Naive thymus-derived CD4-positive, alpha-beta T cell (primary cell): ENCODE results near the gene WNT4. TPM values are rescaled to one million over a fixed set of nuclear protein-coding genes. Genes with fewer than 3 reads are reported as not detected.

Experiments
- ATAC-seq: fragments of 150-1000 bp; cut with Tn5 transposase; 2 replicates; pipeline ENCODE4 v1.10.0; 2021; ENCODE audit warnings: mild to moderate bottlenecking, moderate library complexity
- CTCF ChIA-PET: fragments of 350-600 bp; sonication (Branson Sonifier 250); formaldehyde crosslinking; loops from one replicate; lab custom pipeline; 2021; ENCODE audit warnings: antibody characterized with exemption; lab: Charles Lee
- POLR2A ChIA-PET: fragments of 350-600 bp; sonication (Branson Sonifier 250); formaldehyde crosslinking; loops from one replicate; lab custom pipeline; 2021; ENCODE audit warnings: antibody characterized with exemption, inconsistent platforms; lab: Charles Lee
- DNase-seq, 9 donors: peaks; one replicate each; pipeline versions ENCODE4 v3.0.0 to v3.0.0-alpha.2; 2020 to 2022; ENCODE audit warnings: mixed read lengths in 1 of 9
- H3K27ac ChIP-seq: one replicate; pipeline ENCODE4 v1.7.0; 2013; ENCODE audit warnings: mild to moderate bottlenecking, low read depth, low read length, moderate library complexity
- H3K27me3 ChIP-seq, 2 donors: one replicate each; pipeline ENCODE4 v1.7.0; 2013; ENCODE audit warnings: low read length in 2 of 2, mild to moderate bottlenecking in 2 of 2, moderate library complexity in 2 of 2; ENCODE audit not compliant: control insufficient read depth in 2 of 2, insufficient read depth in 2 of 2
- H3K36me3 ChIP-seq, 3 experiments: 1 replicate in 2 of 3; 2 replicates in 1 of 3; pipeline ENCODE4 v1.7.0; 2013; ENCODE audit warnings: low read length in 3 of 3, mild to moderate bottlenecking in 3 of 3, moderate library complexity in 1 of 3; ENCODE audit not compliant: insufficient read depth in 3 of 3, control insufficient read depth in 2 of 3
- H3K4me1 ChIP-seq, 2 donors: one replicate each; pipeline ENCODE4 v1.7.0; 2013; ENCODE audit warnings: low read length in 2 of 2, mild to moderate bottlenecking in 2 of 2, moderate library complexity in 1 of 2; ENCODE audit not compliant: control insufficient read depth in 2 of 2, insufficient read depth in 2 of 2
- H3K4me3 ChIP-seq: 2 replicates; pipeline ENCODE4 v1.7.0; 2013; ENCODE audit warnings: mild to moderate bottlenecking, low read length
- H3K9me3 ChIP-seq, 3 experiments: 1 replicate in 2 of 3; 2 replicates in 1 of 3; pipeline ENCODE4 v1.7.0; 2013; ENCODE audit warnings: low read length in 3 of 3; ENCODE audit not compliant: control insufficient read depth in 2 of 3
- H3K27ac Mint-ChIP-seq, 9 donors: one replicate each; pipeline ENCODE4 v1.8.0; 2020 to 2022; ENCODE audit warnings: mixed read lengths in 9 of 9, mild to moderate bottlenecking in 8 of 9, moderate library complexity in 5 of 9, inconsistent platforms in 2 of 9
- H3K27me3 Mint-ChIP-seq, 5 donors: one replicate each; pipeline ENCODE4 v1.8.0; 2021 to 2022; ENCODE audit warnings: mixed read lengths in 5 of 5, mild to moderate bottlenecking in 1 of 5
- H3K36me3 Mint-ChIP-seq, 5 donors: one replicate each; pipeline ENCODE4 v1.8.0; 2020 to 2022; ENCODE audit warnings: mixed read lengths in 5 of 5, mild to moderate bottlenecking in 3 of 5, inconsistent platforms in 1 of 5
- H3K4me1 Mint-ChIP-seq, 7 donors: one replicate each; pipeline ENCODE4 v1.8.0; 2020 to 2022; ENCODE audit warnings: mixed read lengths in 7 of 7, mild to moderate bottlenecking in 3 of 7, inconsistent platforms in 1 of 7
- H3K4me3 Mint-ChIP-seq, 10 donors: one replicate each; pipeline ENCODE4 v1.8.0; 2020 to 2022; ENCODE audit warnings: mild to moderate bottlenecking in 10 of 10, mixed read lengths in 10 of 10, moderate library complexity in 6 of 10, inconsistent platforms in 2 of 10
- H3K9me3 Mint-ChIP-seq, 11 donors: one replicate each; pipeline ENCODE4 v1.8.0; 2020 to 2022; ENCODE audit warnings: mixed read lengths in 11 of 11, mild to moderate bottlenecking in 4 of 11, inconsistent platforms in 1 of 11, moderate library complexity in 1 of 11
- intact Hi-C, 2 donors: fragments of 100-400 bp; cut with micrococcal nuclease; formaldehyde crosslinking; loops; one replicate each; pipeline ENCODE4 v1.15.1; 2023
- polyA plus RNA-seq, 2 donors: library from polyadenylated mRNA; unstranded; fragments of 300-500 nt; fragmentation: Illumina TruSeq; gene quantifications; one replicate each; pipeline ENCODE4 v1.2.3, GENCODE V29; 2021
- total RNA-seq, 6 experiments: library from RNA in 5 of 6; stranded (reverse) in 5 of 6; gene quantifications; 1 replicate in 5 of 6; 2 replicates in 1 of 6; pipeline ENCODE4 v1.2.3 and lab custom pipeline; 2021 to 2026

The WNT4 gene
- total and polyA plus RNA-seq, 7 experiments from 2014 or later = 0.05 TPM; not detected in 6

GRCh38 chr1:22176258-22176657 is 33.4 kb upstream of the WNT4 start:
- H3K36me3 Mint-ChIP-seq = no peaks in the 10 kb centered on the region
- peaks cover 0 to 10% (median 0%) of the 10 kb centered on the region in 5 donors for H3K27me3 Mint-ChIP-seq
- no peak overlapping the region for H3K4me3 Mint-ChIP-seq
- no peak overlapping the region for H3K27ac ChIP-seq
- H3K4me3 ChIP-seq = no peak overlapping the region
- DNase-seq = no peak
- H3K4me1 Mint-ChIP-seq = peaks cover 0 to 8% (median 4%) of the 10 kb centered on the region in 7 donors
- peaks cover 0 to 2% (median 0%) of the 10 kb centered on the region in 11 donors for H3K9me3 Mint-ChIP-seq
- intact Hi-C loops = no loop called here
- H3K9me3 ChIP-seq = no peaks in the 10 kb centered on the region
- no peak overlapping the region for H3K27ac Mint-ChIP-seq
- no peak for ATAC-seq
- no peaks in the 10 kb centered on the region for H3K4me1 ChIP-seq
- CTCF ChIA-PET = no interaction called here
- no peaks in the 10 kb centered on the region for H3K27me3 ChIP-seq
- POLR2A ChIA-PET = no interaction called here
- H3K36me3 ChIP-seq = no peaks in the 10 kb centered on the region

- H3K27ac Mint-ChIP-seq = no peak overlapping the region
Observed at GRCh38 chr1:22174446-22175220, 31.7 kb upstream of the WNT4 start.

GRCh38 chr1:22171951-22172715 is 29.2 kb upstream of the WNT4 start:
- Histone ChIP-seq H3K36me3 (no peaks in the 10 kb centered on the region), H3K4me3 (no peak overlapping the region), H3K27me3 (no peaks in the 10 kb centered on the region), H3K4me1 (no peaks in the 10 kb centered on the region), H3K27ac (no peak overlapping the region), H3K9me3 (no peaks in the 10 kb centered on the region)
- DNase-seq (no peak), ATAC-seq (no peak)
- intact Hi-C loops = no loop called here
- H3K4me3 Mint-ChIP-seq = no peak overlapping the region
- POLR2A ChIA-PET = no interaction called here
- H3K9me3 Mint-ChIP-seq = no peaks in the 10 kb centered on the region
- H3K4me1 Mint-ChIP-seq = peaks cover 0 to 9% (median 6%) of the 10 kb centered on the region in 7 donors
- no peaks in the 10 kb centered on the region for H3K36me3 Mint-ChIP-seq
- no peaks in the 10 kb centered on the region for H3K27me3 Mint-ChIP-seq
- CTCF ChIA-PET = no interaction called here
- no peak overlapping the region for H3K27ac Mint-ChIP-seq

More at GRCh38 chr1:22174446-22175220, 31.7 kb upstream of the WNT4 start:
- intact Hi-C loops = no loop called here
- Histone ChIP-seq H3K27me3 (no peaks in the 10 kb centered on the region), H3K27ac (no peak overlapping the region), H3K4me1 (no peaks in the 10 kb centered on the region), H3K9me3 (no peaks in the 10 kb centered on the region), H3K4me3 (no peak overlapping the region), H3K36me3 (no peaks in the 10 kb centered on the region)
- no peak for DNase-seq
- peaks cover 0 to 5% (median 0%) of the 10 kb centered on the region in 5 donors for H3K27me3 Mint-ChIP-seq
- H3K36me3 Mint-ChIP-seq = no peaks in the 10 kb centered on the region
- peaks cover 0 to 2% (median 0%) of the 10 kb centered on the region in 11 donors for H3K9me3 Mint-ChIP-seq
- ChIA-PET POLR2A (no interaction called here), CTCF (no interaction called here)
- H3K4me1 Mint-ChIP-seq = peaks cover 0 to 8% (median 4%) of the 10 kb centered on the region in 7 donors
- no peak for ATAC-seq
- no peak overlapping the region for H3K4me3 Mint-ChIP-seq

GRCh38 chr1:22169816-22170215 is 26.9 kb upstream of the WNT4 start:
- no peak for ATAC-seq
- Histone ChIP-seq H3K27me3 (no peaks in the 10 kb centered on the region), H3K36me3 (no peaks in the 10 kb centered on the region), H3K9me3 (no peaks in the 10 kb centered on the region), H3K27ac (no peak overlapping the region), H3K4me1 (no peaks in the 10 kb centered on the region), H3K4me3 (no peak overlapping the region)
- DNase-seq = no peak
- Mint-ChIP-seq H3K27ac (no peak overlapping the region), H3K27me3 (peaks cover 0 to 5% (median 0%) of the 10 kb centered on the region in 5 donors), H3K4me1 (peaks cover 0 to 11% (median 0%) of the 10 kb centered on the region in 7 donors), H3K4me3 (no peak overlapping the region), H3K36me3 (no peaks in the 10 kb centered on the region), H3K9me3 (no peaks in the 10 kb centered on the region)
- intact Hi-C loops = no loop called here
- ChIA-PET CTCF (no interaction called here), POLR2A (no interaction called here)

GRCh38 chr1:22168412-22168973 is 25.6 kb upstream of the WNT4 start:
- no peak for ATAC-seq
- POLR2A ChIA-PET = no interaction called here

GRCh38 chr1:22166439-22166838 is 23.5 kb upstream of the WNT4 start:
- Histone ChIP-seq H3K36me3 (no peaks in the 10 kb centered on the region), H3K4me1 (no peaks in the 10 kb centered on the region), H3K27me3 (no peaks in the 10 kb centered on the region), H3K9me3 (no peaks in the 10 kb centered on the region), H3K27ac (no peak overlapping the region), H3K4me3 (no peak overlapping the region)
- DNase-seq (no peak), ATAC-seq (no peak)
- CTCF ChIA-PET = no interaction called here
- Mint-ChIP-seq H3K36me3 (no peaks in the 10 kb centered on the region), H3K4me1 (peaks cover 0 to 10% (median 0%) of the 10 kb centered on the region in 7 donors), H3K4me3 (no peak overlapping the region), H3K27ac (no peak overlapping the region), H3K9me3 (no peaks in the 10 kb centered on the region), H3K27me3 (peaks cover 0 to 6% (median 0%) of the 10 kb centered on the region in 5 donors)
- intact Hi-C loops = no loop called here
- POLR2A ChIA-PET = no interaction called here

More at GRCh38 chr1:22168412-22168973, 25.6 kb upstream of the WNT4 start:
- Mint-ChIP-seq H3K9me3 (no peaks in the 10 kb centered on the region), H3K36me3 (no peaks in the 10 kb centered on the region), H3K27ac (no peak overlapping the region), H3K4me1 (peaks cover 0 to 8% (median 0%) of the 10 kb centered on the region in 7 donors), H3K4me3 (no peak overlapping the region), H3K27me3 (peaks cover 0 to 6% (median 0%) of the 10 kb centered on the region in 5 donors)
- Histone ChIP-seq H3K36me3 (no peaks in the 10 kb centered on the region), H3K4me3 (no peak overlapping the region), H3K4me1 (no peaks in the 10 kb centered on the region), H3K27me3 (no peaks in the 10 kb centered on the region), H3K9me3 (no peaks in the 10 kb centered on the region), H3K27ac (no peak overlapping the region)
- no peak for DNase-seq
- CTCF ChIA-PET = no interaction called here
- intact Hi-C loops = no loop called here
